Smooth muscle cell (in vitro differentiated cells): ENCODE results near the gene PKIB. TPM values are rescaled to one million over a fixed set of nuclear protein-coding genes. Genes with fewer than 3 reads are reported as not detected.
A peak's percentile ranks its signal among the peaks of the same experiment; 100 is the strongest.

Experiments
- DNase-seq: peaks from one replicate; lab custom pipeline; 2025; ENCODE audit not compliant: unreplicated experiment; lab: John Stamatoyannopoulos, UW
- H2AFZ ChIP-seq: fragments of 200-600 bp; sonication (generic); 2 replicates; pipeline ENCODE4 v1.6.0; 2016; ENCODE audit warnings: antibody characterized with exemption, low read depth, mild to moderate bottlenecking
- H3F3A ChIP-seq: fragments of 200-600 bp; sonication (generic); 2 replicates; pipeline ENCODE4 v1.6.0; 2017; ENCODE audit warnings: antibody characterized with exemption, low read depth
- H3K27ac ChIP-seq: fragments of 200-600 bp; sonication (generic); 2 replicates; pipeline ENCODE4 v1.5.1; 2016; ENCODE audit warnings: low read depth, mild to moderate bottlenecking
- H3K27me3 ChIP-seq: fragments of 200-600 bp; sonication (generic); 2 replicates; pipeline ENCODE4 v1.6.1; 2016; ENCODE audit warnings: low read depth, mild to moderate bottlenecking
- H3K36me3 ChIP-seq: fragments of 200-600 bp; sonication (generic); 2 replicates; pipeline ENCODE4 v1.5.1; 2016; ENCODE audit warnings: low read depth
- H3K4me1 ChIP-seq: fragments of 200-600 bp; sonication (generic); 2 replicates; pipeline ENCODE4 v1.5.1; 2016; ENCODE audit warnings: low read depth
- H3K4me2 ChIP-seq: fragments of 200-600 bp; sonication (generic); 2 replicates; pipeline ENCODE4 v1.6.0; 2016; ENCODE audit warnings: mild to moderate bottlenecking
- H3K4me3 ChIP-seq: fragments of 200-600 bp; sonication (generic); 2 replicates; pipeline ENCODE4 v1.5.1; 2016; ENCODE audit warnings: mild to moderate bottlenecking
- H3K79me2 ChIP-seq: fragments of 200-600 bp; sonication (generic); 2 replicates; pipeline ENCODE4 v1.6.0; 2016; ENCODE audit warnings: low read depth, mild to moderate bottlenecking
- H3K9ac ChIP-seq: fragments of 200-600 bp; sonication (generic); 2 replicates; pipeline ENCODE4 v1.6.0; 2016; ENCODE audit warnings: low read depth
- H3K9me3 ChIP-seq: fragments of 200-600 bp; sonication (generic); replicated peaks from 2 replicates; pipeline ENCODE4 v1.5.1; 2016; ENCODE audit warnings: low read depth
- H4K20me1 ChIP-seq: fragments of 200-600 bp; sonication (generic); 2 replicates; pipeline ENCODE4 v1.6.0; 2016; ENCODE audit warnings: low read depth
- WGBS: methylation state at CpG from one replicate; pipeline ENCODE4 v1.1.7; 2016; ENCODE audit warnings: low lambda C conversion rate; 5-methylcytosine and 5-hydroxymethylcytosine counted together
- polyA plus RNA-seq: library from polyadenylated mRNA; unstranded; fragments of >200 nt; fragmentation: Nextera tagmentation; extraction: Ambion mirVana; gene quantifications from 2 replicates; pipeline ENCODE4 v1.2.1, GENCODE V29; 2016
- total RNA-seq: library from RNA; depleted of rRNA; stranded (reverse); fragments of >200 nt; gene quantifications from 2 replicates; pipeline ENCODE4 v1.2.3, GENCODE V29; 2014
- TF ChIP-seq, protein P1 (sequence below): fragments of 200-600 bp; sonication (generic); IDR thresholded peaks from 2 replicates; pipeline ENCODE4 v1.5.1; 2017; ENCODE audit warnings: borderline replicate concordance, mild to moderate bottlenecking, antibody characterized with exemption; ENCODE audit not compliant: insufficient read depth, poor library complexity, severe bottlenecking

The PKIB gene
- total and polyA plus RNA-seq, 2 experiments from 2014 or later = 65.6 to 82.6 TPM

DNA sequence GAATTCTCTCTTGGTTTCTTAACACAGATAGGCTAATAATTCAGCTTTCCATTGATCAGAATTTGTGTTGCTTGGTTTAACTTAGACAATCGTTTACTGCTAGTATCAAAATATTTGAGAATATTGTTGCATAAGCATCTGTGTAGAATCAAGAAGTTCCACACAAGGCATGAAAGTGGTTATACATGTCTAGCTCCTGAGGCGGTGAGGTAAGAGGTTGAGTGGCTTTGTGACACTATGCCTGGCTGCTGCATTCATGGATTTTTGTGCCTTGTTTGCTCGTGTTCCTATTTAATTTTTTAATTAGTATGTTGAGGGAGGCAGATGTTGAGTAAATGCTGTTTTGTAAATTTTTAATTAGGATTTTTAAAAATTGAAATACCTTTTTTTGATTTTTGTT is 10.2 kb downstream of the PKIB start:
- H3K27ac ChIP-seq = no peak overlapping the region
- H3K9me3 ChIP-seq = no peaks in the 10 kb centered on the region
- H3F3A ChIP-seq = peaks cover 8% of the 10 kb centered on the region
- no peak overlapping the region for H3K9ac ChIP-seq
- H3K4me3 ChIP-seq = no peak overlapping the region
- DNase-seq = no peak
- 94% methylated on average over 3 of the region's 3 CpGs for WGBS
- H3K79me2 ChIP-seq = peaks cover 32% of the 10 kb centered on the region
- H2AFZ ChIP-seq = no peak overlapping the region
- H3K36me3 ChIP-seq = no peaks in the 10 kb centered on the region
- H3K4me2 ChIP-seq = no peak overlapping the region
- no peaks in the 10 kb centered on the region for H3K27me3 ChIP-seq
- H3K4me1 ChIP-seq = peaks cover 4% of the 10 kb centered on the region
- TF ChIP-seq, protein P1, sequence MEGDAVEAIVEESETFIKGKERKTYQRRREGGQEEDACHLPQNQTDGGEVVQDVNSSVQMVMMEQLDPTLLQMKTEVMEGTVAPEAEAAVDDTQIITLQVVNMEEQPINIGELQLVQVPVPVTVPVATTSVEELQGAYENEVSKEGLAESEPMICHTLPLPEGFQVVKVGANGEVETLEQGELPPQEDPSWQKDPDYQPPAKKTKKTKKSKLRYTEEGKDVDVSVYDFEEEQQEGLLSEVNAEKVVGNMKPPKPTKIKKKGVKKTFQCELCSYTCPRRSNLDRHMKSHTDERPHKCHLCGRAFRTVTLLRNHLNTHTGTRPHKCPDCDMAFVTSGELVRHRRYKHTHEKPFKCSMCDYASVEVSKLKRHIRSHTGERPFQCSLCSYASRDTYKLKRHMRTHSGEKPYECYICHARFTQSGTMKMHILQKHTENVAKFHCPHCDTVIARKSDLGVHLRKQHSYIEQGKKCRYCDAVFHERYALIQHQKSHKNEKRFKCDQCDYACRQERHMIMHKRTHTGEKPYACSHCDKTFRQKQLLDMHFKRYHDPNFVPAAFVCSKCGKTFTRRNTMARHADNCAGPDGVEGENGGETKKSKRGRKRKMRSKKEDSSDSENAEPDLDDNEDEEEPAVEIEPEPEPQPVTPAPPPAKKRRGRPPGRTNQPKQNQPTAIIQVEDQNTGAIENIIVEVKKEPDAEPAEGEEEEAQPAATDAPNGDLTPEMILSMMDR = no peak
- H4K20me1 ChIP-seq = peaks cover 33% of the 10 kb centered on the region

DNA sequence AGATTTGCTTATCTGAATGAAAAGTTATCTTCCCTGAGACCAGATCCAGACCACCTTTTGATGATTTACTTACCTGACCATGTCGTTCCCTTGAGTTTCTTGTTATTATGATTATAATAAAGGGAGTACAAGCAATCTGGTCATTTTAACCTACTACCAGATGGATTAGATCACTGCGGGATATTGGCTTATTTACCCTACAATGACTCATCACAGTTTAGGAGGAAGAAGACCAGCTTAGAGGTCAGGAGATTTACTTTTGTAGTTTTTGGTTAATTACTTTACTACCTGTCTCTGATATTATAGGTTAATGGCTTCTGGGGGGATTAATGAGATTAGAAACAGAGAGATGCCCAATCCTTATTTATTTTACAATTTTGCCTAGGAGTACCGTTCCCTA is 10.7 kb downstream of the PKIB start:
- TF ChIP-seq, protein P1 = no peak
- peaks cover 8% of the 10 kb centered on the region for H3F3A ChIP-seq
- no peak overlapping the region for H2AFZ ChIP-seq
- H4K20me1 ChIP-seq = peaks cover 33% of the 10 kb centered on the region
- H3K4me2 ChIP-seq = no peak overlapping the region
- DNase-seq = no peak
- no peaks in the 10 kb centered on the region for H3K27me3 ChIP-seq
- WGBS = 75% methylated on average over 3 of the region's 3 CpGs
- no peaks in the 10 kb centered on the region for H3K36me3 ChIP-seq
- peaks cover 4% of the 10 kb centered on the region for H3K4me1 ChIP-seq
- H3K79me2 ChIP-seq = peaks cover 32% of the 10 kb centered on the region
- no peak overlapping the region for H3K4me3 ChIP-seq
- no peaks in the 10 kb centered on the region for H3K9me3 ChIP-seq
- no peak overlapping the region for H3K9ac ChIP-seq
- H3K27ac ChIP-seq = no peak overlapping the region

DNA sequence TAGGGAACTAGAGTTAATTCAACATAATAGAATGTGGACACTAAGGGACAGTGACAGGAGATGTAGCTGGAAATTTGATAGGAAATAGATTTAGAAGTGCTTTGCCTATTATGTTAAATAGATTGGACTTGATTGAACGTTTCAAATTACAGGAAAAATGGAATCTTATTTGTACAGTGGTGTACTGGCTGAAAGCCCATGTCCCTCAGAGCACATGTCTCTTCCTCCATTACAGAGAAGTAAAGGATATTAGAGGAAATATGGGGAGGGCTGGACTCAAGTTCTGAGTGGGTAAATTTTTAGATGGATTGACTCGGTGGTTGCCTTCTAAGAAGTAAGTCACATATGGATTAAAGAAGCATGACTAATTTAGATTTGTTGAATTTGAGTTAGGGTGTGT is 11.4 kb downstream of the PKIB start:
- TF ChIP-seq, protein P1 = no peak
- Histone ChIP-seq H3K4me1 (peaks cover 4% of the 10 kb centered on the region), H3F3A (peaks cover 8% of the 10 kb centered on the region), H2AFZ (no peak overlapping the region), H3K9me3 (no peaks in the 10 kb centered on the region), H3K27me3 (no peaks in the 10 kb centered on the region), H3K36me3 (no peaks in the 10 kb centered on the region), H3K9ac (no peak overlapping the region), H3K4me2 (no peak overlapping the region), H4K20me1 (peaks cover 33% of the 10 kb centered on the region), H3K79me2 (peaks cover 32% of the 10 kb centered on the region), H3K4me3 (no peak overlapping the region), H3K27ac (peak overlapping the region; percentile 14)
- no peak for DNase-seq
- 92% methylated on average over 2 of the region's 2 CpGs for WGBS

DNA sequence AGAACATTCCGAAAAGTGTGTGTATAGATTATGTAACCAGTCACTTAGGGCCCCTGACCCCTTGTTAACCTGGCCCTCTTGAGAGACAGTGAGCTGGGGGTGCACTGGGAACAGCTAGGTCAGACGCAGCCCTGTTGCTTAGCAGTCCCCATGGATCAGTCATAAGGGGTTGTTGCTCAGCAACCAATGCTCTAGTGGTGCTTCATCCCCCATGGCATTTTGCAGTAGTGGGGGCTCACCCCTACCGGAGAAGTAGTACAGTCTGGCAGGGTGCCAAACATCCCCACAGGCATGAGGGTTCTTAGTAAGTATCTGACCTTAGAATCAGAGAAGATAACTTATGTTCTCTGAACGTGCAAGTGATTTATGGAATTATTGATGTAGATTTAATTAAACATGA is 12.3 kb downstream of the PKIB start:
- H4K20me1 ChIP-seq = peaks cover 33% of the 10 kb centered on the region
- no peak overlapping the region for H2AFZ ChIP-seq
- no peak overlapping the region for H3K9ac ChIP-seq
- H3K79me2 ChIP-seq = peaks cover 32% of the 10 kb centered on the region
- TF ChIP-seq, protein P1 = no peak
- H3F3A ChIP-seq = peaks cover 8% of the 10 kb centered on the region
- H3K27ac ChIP-seq = peak overlapping the region; percentile 44
- H3K36me3 ChIP-seq = no peaks in the 10 kb centered on the region
- H3K9me3 ChIP-seq = no peaks in the 10 kb centered on the region
- peaks cover 4% of the 10 kb centered on the region for H3K4me1 ChIP-seq
- DNase-seq = no peak
- no peak overlapping the region for H3K4me3 ChIP-seq
- 84% methylated on average over 4 of the region's 4 CpGs for WGBS
- no peaks in the 10 kb centered on the region for H3K27me3 ChIP-seq
- H3K4me2 ChIP-seq = no peak overlapping the region
